ENCODE data around the gene CCNY.

The CCNY gene

GRCh38 chr10:35409094-35409582 lies 72.8 kb downstream of the CCNY start:
- peak; percentile 73 for DNase-seq

GRCh38 chr10:35409808-35410207 lies 73.5 kb downstream of the CCNY start:
- in situ Hi-C loops (cut with HindIII; ENCODE audit: low pct_ligation_motif_present, low sequenced_read_pairs), result no loop called here
- H3K27me3 ChIP-seq (replicated peaks), result no peaks in the 10 kb centered on the region
- no peak for DNase-seq
- H3K36me3 ChIP-seq (replicated peaks), result no peaks in the 10 kb centered on the region
- no peak overlapping the region for H3K4me3 ChIP-seq (ENCODE audit: low read depth, low read length)
- TF ChIP-seq CTCF (IDR thresholded peaks at IDR 0.05; ENCODE audit: low read depth, low read length, missing control alignments), result no peak
- no peak overlapping the region for H3K27ac ChIP-seq

More at GRCh38 chr10:35409094-35409582, 72.8 kb downstream of the CCNY start:
- no peaks in the 10 kb centered on the region for H3K27me3 ChIP-seq (replicated peaks)
- in situ Hi-C loops (cut with HindIII; ENCODE audit: low pct_ligation_motif_present, low sequenced_read_pairs), result no loop called here
- no peaks in the 10 kb centered on the region for H3K36me3 ChIP-seq (replicated peaks)
- H3K27ac ChIP-seq, result no peak overlapping the region
- H3K4me3 ChIP-seq (ENCODE audit: low read depth, low read length), result no peak overlapping the region
- TF ChIP-seq CTCF (IDR thresholded peaks at IDR 0.05; ENCODE audit: low read depth, low read length, missing control alignments), result no peak

GRCh38 chr10:35412003-35412723 lies 75.9 kb downstream of the CCNY start:
- no peak overlapping the region for H3K27ac ChIP-seq
- H3K36me3 ChIP-seq (replicated peaks), result no peaks in the 10 kb centered on the region
- no peaks in the 10 kb centered on the region for H3K27me3 ChIP-seq (replicated peaks)
- H3K4me3 ChIP-seq (ENCODE audit: low read depth, low read length), result no peak overlapping the region
- TF ChIP-seq CTCF (IDR thresholded peaks at IDR 0.05; ENCODE audit: low read depth, low read length, missing control alignments), result no peak
- DNase-seq, result no peak
- in situ Hi-C loops (cut with HindIII; ENCODE audit: low pct_ligation_motif_present, low sequenced_read_pairs), result no loop called here

- DNase-seq, result peak; percentile 55
- TF ChIP-seq CTCF (IDR thresholded peaks at IDR 0.05; ENCODE audit: low read depth, low read length, missing control alignments), result no peak
- no peaks in the 10 kb centered on the region for H3K27me3 ChIP-seq (replicated peaks)
- H3K27ac ChIP-seq, result peak overlapping the region; percentile 65
- H3K36me3 ChIP-seq (replicated peaks), result no peaks in the 10 kb centered on the region
- no peak overlapping the region for H3K4me3 ChIP-seq (ENCODE audit: low read depth, low read length)
- in situ Hi-C loops (cut with HindIII; ENCODE audit: low pct_ligation_motif_present, low sequenced_read_pairs), result no loop called here
These were observed 76.7 kb downstream of the CCNY start for GRCh38 chr10:35412900-35413491.

- no peak for TF ChIP-seq CTCF (IDR thresholded peaks at IDR 0.05; ENCODE audit: low read depth, low read length, missing control alignments)
- no peaks in the 10 kb centered on the region for H3K36me3 ChIP-seq (replicated peaks)
- in situ Hi-C loops (cut with HindIII; ENCODE audit: low pct_ligation_motif_present, low sequenced_read_pairs), result no loop called here
- peak overlapping the region; percentile 65 for H3K27ac ChIP-seq
- DNase-seq, result peak; percentile 47
- no peak overlapping the region for H3K4me3 ChIP-seq (ENCODE audit: low read depth, low read length)
- no peaks in the 10 kb centered on the region for H3K27me3 ChIP-seq (replicated peaks)
These were observed 77.9 kb downstream of the CCNY start for GRCh38 chr10:35413985-35414861.

All from brain microvascular endothelial cell (primary cell).